GM18499 (cell line): Measurements from ENCODE around the gene TRMT44.

Experiments used
- ATAC-seq: cut with Tn5 transposase; IDR thresholded peaks from one replicate; pipeline ENCODE4 v1.9.1; 2021; ENCODE audit warnings: moderate number of reproducible peaks; ENCODE audit not compliant: insufficient read depth, unreplicated experiment

TRMT44 gene

DNA sequence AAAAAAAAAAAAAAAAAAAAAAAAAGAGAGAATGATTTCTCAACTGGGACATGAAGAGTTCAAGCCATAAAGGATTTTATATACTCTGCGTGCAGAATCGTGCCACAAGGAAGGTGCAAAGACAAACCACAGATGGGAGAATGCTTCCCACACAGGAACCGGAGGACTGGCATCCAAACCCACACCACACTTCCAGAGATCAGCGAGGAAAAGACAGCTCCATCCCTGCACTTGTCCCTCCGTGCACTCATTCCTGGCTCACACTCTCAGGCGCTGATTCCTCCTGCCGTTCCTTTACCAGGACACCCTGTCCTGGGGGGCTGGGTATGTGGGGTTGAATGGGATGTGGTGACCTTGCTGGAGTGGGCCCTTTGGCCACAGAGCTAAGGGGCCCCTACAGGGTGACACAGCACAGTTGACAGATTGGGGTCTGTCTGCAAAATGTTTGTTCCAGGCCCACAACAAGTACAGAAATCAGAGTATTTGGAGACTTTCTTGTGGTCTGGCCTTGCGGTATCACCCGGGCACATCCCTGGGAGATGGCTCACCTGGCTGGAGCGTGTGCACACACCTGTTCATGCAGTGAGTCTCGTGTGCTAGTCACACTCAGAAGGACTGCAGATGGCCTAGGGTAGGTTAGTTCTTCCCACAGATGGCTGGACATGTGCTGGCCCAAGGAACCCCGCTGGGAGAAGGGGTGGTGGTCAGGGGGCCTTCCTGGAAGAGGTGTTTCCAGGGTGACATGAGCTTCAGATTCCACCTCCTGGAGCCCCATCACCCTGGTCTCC, 84.2 kb downstream of the TRMT44 start:
- no peak for ATAC-seq

DNA sequence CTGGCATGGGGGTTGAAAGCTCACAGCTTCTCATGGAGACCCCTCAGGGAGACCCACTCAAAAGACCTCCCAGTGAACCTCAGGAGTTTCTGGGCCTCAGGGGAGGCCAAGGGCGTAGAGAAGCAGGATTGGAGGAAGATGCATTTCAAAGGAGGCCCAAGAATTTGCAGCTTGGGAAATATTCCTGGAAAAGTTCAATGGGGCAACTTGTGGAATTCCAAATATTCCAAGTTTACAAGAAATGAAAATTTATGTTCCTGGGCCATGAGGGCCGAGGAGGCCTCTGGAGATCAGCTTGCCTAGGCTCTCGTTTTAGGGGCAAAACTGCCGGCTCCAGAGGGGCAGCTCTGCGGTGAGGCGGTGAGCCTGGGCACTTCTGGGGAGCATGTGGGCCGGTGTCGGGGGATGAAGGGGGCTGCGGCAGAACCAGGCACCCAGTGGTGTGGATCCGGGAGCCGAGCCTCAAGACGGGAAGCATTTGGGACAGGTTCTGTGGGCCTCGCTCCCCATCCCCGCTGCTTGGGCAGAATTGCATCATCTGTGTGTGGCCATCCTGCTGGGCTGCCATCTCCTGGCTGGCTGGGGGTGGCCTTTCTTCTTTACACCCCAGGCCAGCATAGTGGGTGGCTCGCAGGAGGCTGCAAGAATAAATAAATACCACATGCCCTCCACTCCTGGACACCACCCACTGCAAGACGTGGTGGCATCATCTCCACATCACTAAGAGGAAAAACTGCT, 85.0 kb downstream of the TRMT44 start:
- ATAC-seq = no peak
